ENCODE data around the gene SLC8B1.
"Not testable (repeated sequence)": the region's sequence is repeated elsewhere in the genome, so short reads cannot be mapped to it uniquely, and the experiment has no call there.

Gene SLC8B1

GRCh38 chr12:113364698-113365097, 29.8 kb upstream of the SLC8B1 start:
- H3K9me3 Mint-ChIP-seq (ENCODE audit: low read depth), result no peaks in the 10 kb centered on the region
- H3K27ac Mint-ChIP-seq, result no peak overlapping the region
- H3K27me3 Mint-ChIP-seq, result no peaks in the 10 kb centered on the region
- H3K36me3 Mint-ChIP-seq, result peaks cover 6% of the 10 kb centered on the region
- peaks cover 12% of the 10 kb centered on the region for H3K4me1 Mint-ChIP-seq (ENCODE audit: low read depth)
- no peak overlapping the region for H3K4me3 Mint-ChIP-seq

GRCh38 chr12:113361574-113362370, 26.9 kb upstream of the SLC8B1 start:
- Mint-ChIP-seq H3K4me1 (ENCODE audit: low read depth) (peaks cover 20% of the 10 kb centered on the region), H3K36me3 (peaks cover 4% of the 10 kb centered on the region), H3K4me3 (no peak overlapping the region), H3K27ac (peak overlapping the region; percentile 68), H3K27me3 (no peaks in the 10 kb centered on the region), H3K9me3 (ENCODE audit: low read depth) (no peaks in the 10 kb centered on the region)

GRCh38 chr12:113359939-113360748, 25.2 kb upstream of the SLC8B1 start:
- no peaks in the 10 kb centered on the region for H3K9me3 Mint-ChIP-seq (ENCODE audit: low read depth)
- peak overlapping the region; percentile 54 for H3K27ac Mint-ChIP-seq
- H3K27me3 Mint-ChIP-seq, result no peaks in the 10 kb centered on the region
- H3K4me3 Mint-ChIP-seq, result peak overlapping the region; percentile 93
- peaks cover 4% of the 10 kb centered on the region for H3K36me3 Mint-ChIP-seq
- peaks cover 20% of the 10 kb centered on the region for H3K4me1 Mint-ChIP-seq (ENCODE audit: low read depth)

- Mint-ChIP-seq H3K4me1 (ENCODE audit: low read depth) (peaks cover 20% of the 10 kb centered on the region), H3K4me3 (peak overlapping the region; percentile 93), H3K27me3 (no peaks in the 10 kb centered on the region), H3K27ac (peak overlapping the region; percentile 85), H3K36me3 (peaks cover 2% of the 10 kb centered on the region), H3K9me3 (ENCODE audit: low read depth) (no peaks in the 10 kb centered on the region)
Observed at GRCh38 chr12:113359133-113359938, 24.4 kb upstream of the SLC8B1 start.

- Mint-ChIP-seq H3K27me3 (no peaks in the 10 kb centered on the region), H3K4me1 (ENCODE audit: low read depth) (peaks cover 17% of the 10 kb centered on the region), H3K27ac (peak within 1 kb of the TSS; percentile 85), H3K36me3 (no peaks in the 10 kb centered on the region), H3K9me3 (ENCODE audit: low read depth) (no peaks in the 10 kb centered on the region), H3K4me3 (peak within 1 kb of the TSS; percentile 93)
Observed at GRCh38 chr12:113358381-113359132, 23.6 kb upstream of the SLC8B1 start, which contains the start of gene PLBD2. PLBD2 (plus strand) TSS chr12:113358587; CDS start chr12:113358601, 14 bp downstream.

GRCh38 chr12:113354192-113354591, 19.3 kb upstream of the SLC8B1 start:
- H3K4me3 Mint-ChIP-seq; H3K36me3 Mint-ChIP-seq; H3K27me3 Mint-ChIP-seq; H3K4me1 Mint-ChIP-seq (ENCODE audit: low read depth); H3K27ac Mint-ChIP-seq; H3K9me3 Mint-ChIP-seq (ENCODE audit: low read depth): not testable (repeated sequence)

GRCh38 chr12:113351089-113351488, 16.2 kb upstream of the SLC8B1 start:
- Mint-ChIP-seq H3K4me3 (no peak overlapping the region), H3K4me1 (ENCODE audit: low read depth) (no peaks in the 10 kb centered on the region), H3K36me3 (no peaks in the 10 kb centered on the region), H3K9me3 (ENCODE audit: low read depth) (no peaks in the 10 kb centered on the region), H3K27me3 (no peaks in the 10 kb centered on the region), H3K27ac (no peak overlapping the region)

- Mint-ChIP-seq H3K27ac (no peak overlapping the region), H3K4me3 (no peak overlapping the region), H3K9me3 (ENCODE audit: low read depth) (no peaks in the 10 kb centered on the region), H3K36me3 (no peaks in the 10 kb centered on the region), H3K27me3 (no peaks in the 10 kb centered on the region), H3K4me1 (ENCODE audit: low read depth) (no peaks in the 10 kb centered on the region)
Observed at GRCh38 chr12:113348849-113349536, 14.1 kb upstream of the SLC8B1 start.

GRCh38 chr12:113347892-113348291, 13.0 kb upstream of the SLC8B1 start:
- Mint-ChIP-seq H3K27ac (no peak overlapping the region), H3K9me3 (ENCODE audit: low read depth) (no peaks in the 10 kb centered on the region), H3K4me1 (ENCODE audit: low read depth) (no peaks in the 10 kb centered on the region), H3K27me3 (no peaks in the 10 kb centered on the region), H3K36me3 (no peaks in the 10 kb centered on the region), H3K4me3 (no peak overlapping the region)

GRCh38 chr12:113347107-113347506, 12.2 kb upstream of the SLC8B1 start:
- H3K4me3 Mint-ChIP-seq, result no peak overlapping the region

GRCh38 chr12:113346353-113346752, 11.4 kb upstream of the SLC8B1 start:
- Mint-ChIP-seq H3K36me3 (no peaks in the 10 kb centered on the region), H3K27ac (no peak overlapping the region), H3K4me1 (ENCODE audit: low read depth) (no peaks in the 10 kb centered on the region), H3K4me3 (no peak overlapping the region), H3K27me3 (no peaks in the 10 kb centered on the region), H3K9me3 (ENCODE audit: low read depth) (no peaks in the 10 kb centered on the region)

More at GRCh38 chr12:113347107-113347506, 12.2 kb upstream of the SLC8B1 start:
- no peaks in the 10 kb centered on the region for H3K4me1 Mint-ChIP-seq (ENCODE audit: low read depth)
- no peaks in the 10 kb centered on the region for H3K9me3 Mint-ChIP-seq (ENCODE audit: low read depth)
- no peaks in the 10 kb centered on the region for H3K27me3 Mint-ChIP-seq
- H3K27ac Mint-ChIP-seq, result no peak overlapping the region
- no peaks in the 10 kb centered on the region for H3K36me3 Mint-ChIP-seq

GRCh38 chr12:113345318-113345717, 10.4 kb upstream of the SLC8B1 start:
- Mint-ChIP-seq H3K9me3 (ENCODE audit: low read depth) (no peaks in the 10 kb centered on the region), H3K27me3 (no peaks in the 10 kb centered on the region), H3K4me1 (ENCODE audit: low read depth) (no peaks in the 10 kb centered on the region), H3K27ac (no peak overlapping the region), H3K4me3 (no peak overlapping the region), H3K36me3 (no peaks in the 10 kb centered on the region)

GRCh38 chr12:113341535-113341934, 6.6 kb upstream of the SLC8B1 start:
- Mint-ChIP-seq H3K27me3 (no peaks in the 10 kb centered on the region), H3K36me3 (no peaks in the 10 kb centered on the region), H3K4me3 (no peak overlapping the region), H3K9me3 (ENCODE audit: low read depth) (no peaks in the 10 kb centered on the region), H3K27ac (no peak overlapping the region), H3K4me1 (ENCODE audit: low read depth) (no peaks in the 10 kb centered on the region)

GRCh38 chr12:113340061-113340460, 5.2 kb upstream of the SLC8B1 start:
- no peaks in the 10 kb centered on the region for H3K27me3 Mint-ChIP-seq
- no peak overlapping the region for H3K4me3 Mint-ChIP-seq
- H3K36me3 Mint-ChIP-seq, result no peaks in the 10 kb centered on the region
- no peaks in the 10 kb centered on the region for H3K9me3 Mint-ChIP-seq (ENCODE audit: low read depth)
- peaks cover 3% of the 10 kb centered on the region for H3K4me1 Mint-ChIP-seq (ENCODE audit: low read depth)
- no peak overlapping the region for H3K27ac Mint-ChIP-seq

All from activated naive CD8-positive, alpha-beta T cell (primary cell).